ENCODE data around the gene YEATS2. TPM values are rescaled to one million over a fixed set of nuclear protein-coding genes. Genes with fewer than 3 reads are reported as not detected.

Gene YEATS2
- total RNA-seq, 1 donor from 2014 or later = 30.7 TPM

- DNase-seq = no peak
- Histone ChIP-seq H3K27ac (no peak overlapping the region), H3K9me3 (no peaks in the 10 kb centered on the region), H3K4me1 (no peaks in the 10 kb centered on the region), H3K36me3 (peaks cover 15% of the 10 kb centered on the region), H3K27me3 (no peaks in the 10 kb centered on the region), H3K4me3 (no peak overlapping the region)
- intact Hi-C loops (cut with DNase I) = no loop called here
- ATAC-seq = no peak
- TF ChIP-seq CTCF (IDR thresholded peaks at IDR 0.05) = no peak
Observed at GRCh38 chr3:183815951-183816475, 118.4 kb downstream of the YEATS2 start.

- ATAC-seq (no peak), DNase-seq (no peak)
- intact Hi-C loops (cut with DNase I) = no loop called here
- TF ChIP-seq CTCF (IDR thresholded peaks at IDR 0.05) = no peak
- no peaks in the 10 kb centered on the region for H3K27me3 ChIP-seq
- no peaks in the 10 kb centered on the region for H3K9me3 ChIP-seq
- no peak overlapping the region for H3K4me3 ChIP-seq
- no peaks in the 10 kb centered on the region for H3K4me1 ChIP-seq
- peaks cover 6% of the 10 kb centered on the region for H3K36me3 ChIP-seq
- no peak overlapping the region for H3K27ac ChIP-seq
Observed at GRCh38 chr3:183816681-183817510, 119.3 kb downstream of the YEATS2 start.

- intact Hi-C loops (cut with DNase I) = no loop called here
- Histone ChIP-seq H3K36me3 (no peaks in the 10 kb centered on the region), H3K27me3 (no peaks in the 10 kb centered on the region), H3K9me3 (no peaks in the 10 kb centered on the region), H3K27ac (no peak overlapping the region), H3K4me3 (no peak overlapping the region), H3K4me1 (no peaks in the 10 kb centered on the region)
- DNase-seq (no peak), ATAC-seq (no peak)
- TF ChIP-seq CTCF (IDR thresholded peaks at IDR 0.05) = no peak
Observed at GRCh38 chr3:183817639-183818038, 120.0 kb downstream of the YEATS2 start.

DNA sequence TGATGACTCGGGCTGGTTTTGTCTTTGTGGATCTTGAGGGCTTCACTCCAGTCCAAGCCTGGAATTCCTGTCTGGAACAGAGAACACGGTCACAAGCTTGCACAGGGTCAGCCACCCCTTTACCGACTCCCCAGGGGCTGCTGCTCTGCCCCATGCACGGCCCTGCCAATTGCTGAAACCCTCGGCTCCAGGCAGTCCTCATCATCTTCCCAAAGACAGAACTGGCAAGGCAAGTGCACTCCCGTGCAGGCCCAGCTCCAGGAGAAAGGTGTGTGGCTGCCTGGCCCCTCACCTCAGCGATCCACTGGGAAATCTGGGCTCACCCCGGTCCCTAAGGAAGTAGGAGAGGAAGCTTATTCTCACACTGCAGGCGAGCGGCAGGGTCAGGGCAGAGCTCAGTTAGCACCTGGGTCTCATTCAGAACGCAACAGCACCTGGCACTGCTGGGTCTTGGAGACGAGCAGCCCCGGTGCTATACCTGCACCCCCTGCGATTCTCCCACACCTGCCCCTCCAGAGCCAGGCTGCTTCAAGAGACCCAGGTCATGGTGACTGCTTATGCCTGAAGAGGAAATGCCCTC is 120.5 kb downstream of the YEATS2 start:
- DNase-seq = no peak
- no peaks in the 10 kb centered on the region for H3K4me1 ChIP-seq
- H3K4me3 ChIP-seq = no peak overlapping the region
- H3K9me3 ChIP-seq = no peaks in the 10 kb centered on the region
- no peaks in the 10 kb centered on the region for H3K36me3 ChIP-seq
- no peaks in the 10 kb centered on the region for H3K27me3 ChIP-seq
- no peak overlapping the region for H3K27ac ChIP-seq
- TF ChIP-seq CTCF (IDR thresholded peaks at IDR 0.05) = no peak
- ATAC-seq = no peak
- intact Hi-C loops (cut with DNase I) = no loop called here

DNA sequence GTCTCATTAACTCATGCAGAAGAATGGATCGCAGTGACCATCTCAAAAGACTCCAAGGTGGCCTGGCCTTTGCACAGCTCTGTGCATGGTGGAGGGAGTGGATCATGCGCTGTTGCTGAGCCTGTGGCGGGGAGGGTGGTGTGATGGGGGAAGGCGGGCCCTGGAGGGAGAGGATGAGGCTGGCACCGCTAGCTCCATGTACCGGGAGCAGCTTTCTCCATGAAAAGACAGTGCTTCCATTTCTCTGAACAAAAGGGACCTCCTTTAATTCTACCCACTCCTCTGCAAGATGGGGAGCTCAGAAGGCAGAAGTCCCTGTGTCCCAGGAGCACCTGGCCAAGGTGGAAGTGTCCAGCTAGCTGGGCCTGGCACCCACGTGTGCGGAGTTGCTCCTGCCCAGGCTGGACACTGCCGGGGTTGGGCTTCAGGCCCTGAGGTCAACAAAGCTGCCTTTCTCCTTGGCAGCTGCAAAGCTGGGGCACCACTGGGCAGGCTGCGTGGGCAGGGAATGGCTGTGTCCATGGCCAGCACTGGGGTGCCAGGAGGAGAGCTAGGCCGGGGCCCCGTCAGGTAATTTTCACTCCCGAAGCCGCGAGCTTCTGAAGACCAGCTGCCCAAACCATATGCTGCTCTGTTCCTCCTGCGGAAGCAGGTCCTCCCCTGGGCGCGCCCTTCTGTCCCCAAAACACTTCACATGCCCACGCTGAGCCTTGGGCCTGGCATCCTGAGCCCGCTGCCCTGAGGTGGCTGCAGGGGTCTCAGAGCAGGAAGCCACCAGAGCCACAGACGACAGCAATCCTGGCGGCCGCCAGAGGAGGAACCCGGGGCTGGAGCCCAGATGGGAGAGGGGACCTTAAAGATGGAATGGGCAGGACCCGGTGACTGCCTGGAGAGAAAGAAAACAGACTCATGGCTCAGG is 121.4 kb downstream of the YEATS2 start:
- no peak overlapping the region for H3K27ac ChIP-seq
- H3K9me3 ChIP-seq = no peaks in the 10 kb centered on the region
- peaks cover 3% of the 10 kb centered on the region for H3K4me1 ChIP-seq
- H3K4me3 ChIP-seq = no peak overlapping the region
- DNase-seq = no peak
- H3K36me3 ChIP-seq = no peaks in the 10 kb centered on the region
- no peak for ATAC-seq
- intact Hi-C loops (cut with DNase I) = no loop called here
- TF ChIP-seq CTCF (IDR thresholded peaks at IDR 0.05) = no peak
- no peaks in the 10 kb centered on the region for H3K27me3 ChIP-seq
